GM19372 (cell line): ENCODE measurements around the gene MAG.

Experiments used
- ATAC-seq: cut with Tn5 transposase; IDR thresholded peaks from one replicate; pipeline ENCODE4 v1.9.1; 2021; ENCODE audit warnings: mild to moderate bottlenecking, low read depth, moderate library complexity; ENCODE audit not compliant: unreplicated experiment

The MAG gene

DNA sequence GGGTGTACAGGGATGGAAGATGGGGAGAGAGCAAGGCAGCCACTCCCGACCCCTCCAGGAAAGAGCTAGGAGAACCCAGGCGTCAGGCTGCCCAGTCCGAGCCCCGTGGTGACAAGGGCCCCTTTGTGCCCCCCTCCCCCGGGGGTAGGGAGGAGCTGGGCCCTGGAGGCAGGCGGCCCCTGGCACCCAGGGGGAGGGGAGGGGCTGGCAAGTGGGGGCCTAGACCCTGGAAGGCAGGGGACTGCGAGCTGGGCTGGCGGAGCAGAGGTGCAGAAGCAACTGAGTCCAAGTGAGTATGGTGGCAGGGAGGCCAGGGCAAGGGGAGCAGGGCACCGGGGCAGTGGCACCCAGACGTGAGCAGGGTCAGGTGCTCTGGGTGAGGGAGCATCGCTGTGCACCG, at the start of gene MAG:
MAG (plus strand) TSS at position 246 of the 400 bp plus-strand sequence. CDS start 3,248 bp downstream, outside the sequence.
- no peak for ATAC-seq

GRCh38 chr19:35246466-35247092, 45.4 kb upstream of the MAG start:
- ATAC-seq, result no peak

DNA sequence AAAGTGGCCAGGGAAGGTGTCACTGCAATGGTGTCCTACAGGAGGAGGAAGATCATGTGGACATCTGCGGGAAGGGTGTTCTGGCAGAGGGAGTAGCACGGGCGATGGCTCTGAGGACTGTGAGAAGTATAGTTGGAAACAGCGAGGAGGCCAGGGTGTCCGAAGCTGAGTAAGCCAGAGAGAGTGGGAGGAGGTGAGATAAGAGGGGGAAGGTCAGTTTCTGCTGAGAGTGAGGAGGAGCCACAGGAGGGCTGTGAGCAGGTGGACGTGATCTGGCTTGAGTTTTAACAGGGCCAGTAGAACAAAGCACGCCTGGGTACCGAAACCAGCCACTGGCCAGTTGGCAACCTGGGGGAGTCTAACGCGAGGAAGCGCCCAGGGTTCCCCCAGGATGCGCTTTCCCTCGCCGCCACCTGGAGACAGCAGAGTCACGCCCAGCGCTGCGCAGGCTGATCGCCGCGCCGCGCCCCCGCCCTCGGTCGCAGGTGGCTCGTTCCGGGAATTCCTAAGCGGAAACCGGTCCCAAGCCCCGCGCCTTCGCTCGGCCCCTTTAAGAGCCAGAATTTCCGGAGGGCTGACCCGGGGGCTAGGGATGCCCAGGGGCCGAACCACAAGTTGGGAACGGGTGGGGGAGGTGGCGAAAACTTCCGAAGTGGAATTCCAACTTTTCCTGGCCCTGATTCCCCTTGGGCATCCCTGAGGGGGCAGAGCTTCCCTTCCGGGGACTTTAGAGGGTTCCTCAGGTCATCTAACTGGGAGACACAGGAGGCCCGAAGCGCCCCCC, 44.2 kb upstream of the MAG start:
- ATAC-seq, result peak; percentile 48

DNA sequence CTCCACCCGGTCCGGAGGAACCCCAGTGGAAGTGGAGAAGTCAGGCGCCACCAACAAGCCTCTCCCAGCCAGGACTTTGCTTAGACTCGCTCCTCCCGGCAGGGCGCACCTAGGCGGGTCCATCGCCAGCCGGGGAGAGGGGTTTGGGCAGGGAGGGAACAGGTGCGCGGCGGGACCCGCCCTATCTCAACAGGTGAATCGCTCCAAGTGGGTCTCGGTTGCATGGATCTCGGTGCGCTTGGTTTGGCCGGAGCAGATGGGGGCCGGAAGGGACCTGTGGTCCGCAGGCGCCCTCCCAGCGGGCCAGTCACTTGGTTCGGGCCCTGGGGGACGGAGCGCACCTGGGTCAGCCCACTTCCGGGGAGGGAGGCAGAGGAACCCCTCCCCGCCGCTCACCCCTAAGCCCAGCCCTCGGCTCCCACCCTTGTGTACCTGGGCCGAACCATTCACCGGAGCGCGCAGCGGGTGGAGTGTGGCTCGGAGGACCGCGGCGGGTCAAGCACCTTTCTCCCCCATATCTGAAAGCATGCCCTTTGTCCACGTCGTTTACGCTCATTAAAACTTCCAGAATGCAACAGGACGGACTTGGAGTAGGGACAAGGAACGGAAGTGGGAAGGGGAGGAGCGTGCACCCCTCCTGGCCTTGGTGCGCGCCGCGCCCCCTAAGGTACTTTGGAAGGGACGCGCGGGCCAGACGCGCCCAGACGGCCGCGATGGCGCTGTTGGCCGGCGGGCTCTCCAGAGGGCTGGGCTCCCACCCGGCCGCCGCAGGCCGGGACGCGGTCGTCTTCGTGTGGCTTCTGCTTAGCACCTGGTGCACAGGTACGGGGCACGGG, 43.4 kb upstream of the MAG start, which contains the start of gene LSR:
LSR (plus strand) TSS at position 693 of the 836 bp plus-strand sequence; CDS start at position 714, 21 bp downstream.
- ATAC-seq, result peak; percentile 71

- ATAC-seq, result no peak
Observed at GRCh38 chr19:35249146-35249847, 42.7 kb upstream of the MAG start.

GRCh38 chr19:35249848-35250711, 41.9 kb upstream of the MAG start:
- ATAC-seq, result no peak

DNA sequence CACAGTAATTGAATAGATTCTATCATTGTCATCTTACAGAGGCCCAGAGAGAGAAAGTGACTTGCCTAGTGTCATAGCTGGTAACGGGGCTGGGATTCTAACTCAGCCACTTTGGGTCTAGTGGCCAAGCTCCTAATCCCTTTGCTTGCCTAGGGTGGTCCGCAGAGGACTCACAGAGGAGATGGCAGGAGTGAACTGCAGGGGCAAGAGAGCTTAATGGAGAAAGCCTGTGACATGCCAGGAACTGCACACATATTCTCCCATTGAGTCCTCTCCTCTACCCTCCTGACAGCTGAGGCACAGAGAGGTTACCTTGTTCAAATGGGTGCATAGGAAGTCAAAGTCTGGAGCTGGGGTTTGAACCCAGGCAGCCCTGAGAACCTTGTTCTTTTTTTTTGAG, 40.5 kb upstream of the MAG start:
- no peak for ATAC-seq

- no peak for ATAC-seq
Observed at GRCh38 chr19:35253316-35254286, 38.4 kb upstream of the MAG start.

DNA sequence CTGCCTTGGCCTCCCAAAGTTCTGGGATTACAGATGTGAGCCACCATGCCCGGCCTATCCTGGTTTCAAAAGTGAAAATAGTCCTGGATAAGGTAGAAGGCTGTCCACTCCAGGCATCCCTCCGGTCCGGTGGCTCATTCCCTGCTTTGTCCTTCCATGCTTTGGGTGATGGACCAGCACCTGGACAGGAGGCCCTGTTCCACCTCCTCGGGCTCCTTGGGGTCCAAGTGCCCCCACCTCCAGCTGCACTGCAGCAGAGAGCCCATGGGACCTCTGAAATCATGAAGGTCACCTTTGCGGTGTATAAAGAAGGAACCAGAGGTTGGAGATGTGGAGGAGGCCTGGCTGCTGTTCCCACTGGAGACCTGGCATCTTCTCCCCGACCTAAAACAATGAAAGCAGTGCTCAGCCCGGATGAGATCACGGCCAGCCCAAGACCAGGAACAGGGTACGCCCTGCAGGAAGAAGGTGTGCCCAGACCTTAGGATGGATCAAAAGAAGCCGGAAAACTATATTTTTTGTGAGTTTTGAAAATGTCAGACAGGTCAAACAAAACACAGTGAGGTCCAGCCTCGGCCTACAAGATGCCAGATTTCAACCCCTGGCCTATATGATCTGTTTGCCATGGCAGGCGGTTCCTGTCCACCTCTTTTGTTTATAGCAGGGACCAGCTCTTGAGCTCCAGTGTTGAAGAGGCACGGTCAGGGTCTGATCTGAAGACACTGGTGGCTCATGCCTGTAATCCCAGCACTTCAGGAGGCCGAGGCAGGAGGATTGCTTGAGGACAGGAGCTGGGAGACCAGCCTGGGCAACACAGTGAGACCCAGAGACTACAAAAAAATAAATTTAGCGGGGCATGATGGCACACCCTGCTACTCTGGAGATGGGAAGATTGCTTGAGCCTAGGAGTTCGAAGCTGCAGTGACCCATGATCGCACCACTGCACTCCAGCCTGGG, 37.3 kb upstream of the MAG start:
- ATAC-seq, result no peak

DNA sequence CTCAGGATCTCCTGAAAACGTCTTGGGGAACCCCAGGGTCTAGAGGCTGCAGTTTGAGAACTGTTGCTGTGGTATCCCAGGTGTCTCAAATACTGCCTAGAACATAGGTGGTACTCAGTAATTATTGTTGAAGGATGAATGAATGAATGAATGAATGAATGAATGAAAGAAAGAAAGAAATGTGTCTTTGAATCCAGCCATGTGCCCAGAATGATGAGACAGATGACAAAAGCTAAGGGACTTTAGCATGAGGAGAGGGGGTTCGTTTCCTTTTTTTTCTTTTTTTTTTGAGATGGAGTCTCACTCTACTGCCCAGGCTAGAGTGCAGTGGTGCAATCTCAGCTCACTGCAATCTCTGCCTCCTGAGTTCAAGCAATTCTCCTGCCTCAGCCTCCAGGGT, 35.4 kb upstream of the MAG start:
- ATAC-seq, result no peak

GRCh38 chr19:35257113-35257461, 34.9 kb upstream of the MAG start:
- ATAC-seq, result no peak

GRCh38 chr19:35260694-35261304, 31.2 kb upstream of the MAG start:
- no peak for ATAC-seq

DNA sequence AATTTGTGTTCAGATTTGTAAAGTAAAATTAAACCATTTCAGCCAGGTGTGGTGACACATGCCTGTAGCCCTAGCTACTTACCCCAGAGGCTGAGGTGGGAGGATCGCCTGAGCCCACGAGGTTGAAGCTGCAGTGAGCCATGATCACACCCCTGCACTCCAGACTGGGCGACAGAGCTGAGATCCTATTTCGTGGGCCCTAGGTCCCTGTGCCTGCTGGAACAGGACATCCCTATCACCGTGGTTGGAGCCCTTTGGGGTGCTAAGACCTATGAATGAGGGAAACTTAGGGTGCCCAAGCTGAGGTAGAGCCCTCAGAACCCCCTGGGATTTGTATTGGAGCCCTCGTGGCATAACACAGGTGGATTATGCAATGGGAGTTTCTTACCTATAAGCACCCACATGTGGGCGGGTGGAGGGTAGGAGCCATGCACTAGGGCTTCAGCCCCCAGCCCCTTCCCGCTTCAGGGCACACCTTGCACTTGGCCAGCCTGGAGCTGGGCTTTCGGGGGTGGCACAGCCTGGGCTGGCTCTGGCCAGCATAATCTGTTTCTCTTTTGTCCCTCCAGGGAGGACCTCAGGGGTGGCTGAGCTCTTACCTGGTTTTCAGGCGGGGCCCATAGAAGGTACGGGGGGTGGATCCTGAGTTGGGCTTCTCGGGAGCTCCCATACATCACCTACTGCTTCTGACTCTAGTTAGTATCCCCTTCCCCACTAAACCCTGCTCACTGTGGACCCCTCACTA, 30.4 kb upstream of the MAG start:
- no peak for ATAC-seq

DNA sequence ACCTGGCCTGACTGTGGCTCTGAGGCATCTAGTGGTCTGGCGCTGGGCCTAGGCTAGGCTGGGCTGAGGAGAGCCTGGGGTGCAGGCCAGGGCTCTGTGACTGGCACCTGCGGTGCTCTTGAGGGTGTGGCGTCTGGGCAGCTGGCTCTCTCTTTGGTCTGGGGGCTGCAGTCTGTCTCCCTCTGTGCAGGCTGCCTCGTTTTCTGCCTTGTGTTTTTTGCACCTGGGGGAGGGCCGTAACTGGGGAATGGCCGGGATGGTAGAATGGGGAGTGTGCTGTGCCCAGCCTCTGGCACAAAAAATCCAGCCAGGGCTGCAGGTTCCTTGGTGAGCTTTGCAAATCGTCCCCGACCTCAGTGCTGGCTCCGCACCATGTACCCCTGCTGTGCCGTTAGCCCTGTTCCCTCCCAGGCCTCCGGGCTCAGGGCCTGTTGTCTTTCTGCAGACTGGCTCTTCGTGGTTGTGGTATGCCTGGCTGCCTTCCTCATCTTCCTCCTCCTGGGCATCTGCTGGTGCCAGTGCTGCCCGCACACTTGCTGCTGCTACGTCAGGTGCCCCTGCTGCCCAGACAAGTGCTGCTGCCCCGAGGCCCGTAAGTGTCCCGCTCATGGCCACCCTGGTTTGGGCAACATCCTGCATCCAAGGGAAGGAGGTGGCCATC, 29.7 kb upstream of the MAG start:
- no peak for ATAC-seq

DNA sequence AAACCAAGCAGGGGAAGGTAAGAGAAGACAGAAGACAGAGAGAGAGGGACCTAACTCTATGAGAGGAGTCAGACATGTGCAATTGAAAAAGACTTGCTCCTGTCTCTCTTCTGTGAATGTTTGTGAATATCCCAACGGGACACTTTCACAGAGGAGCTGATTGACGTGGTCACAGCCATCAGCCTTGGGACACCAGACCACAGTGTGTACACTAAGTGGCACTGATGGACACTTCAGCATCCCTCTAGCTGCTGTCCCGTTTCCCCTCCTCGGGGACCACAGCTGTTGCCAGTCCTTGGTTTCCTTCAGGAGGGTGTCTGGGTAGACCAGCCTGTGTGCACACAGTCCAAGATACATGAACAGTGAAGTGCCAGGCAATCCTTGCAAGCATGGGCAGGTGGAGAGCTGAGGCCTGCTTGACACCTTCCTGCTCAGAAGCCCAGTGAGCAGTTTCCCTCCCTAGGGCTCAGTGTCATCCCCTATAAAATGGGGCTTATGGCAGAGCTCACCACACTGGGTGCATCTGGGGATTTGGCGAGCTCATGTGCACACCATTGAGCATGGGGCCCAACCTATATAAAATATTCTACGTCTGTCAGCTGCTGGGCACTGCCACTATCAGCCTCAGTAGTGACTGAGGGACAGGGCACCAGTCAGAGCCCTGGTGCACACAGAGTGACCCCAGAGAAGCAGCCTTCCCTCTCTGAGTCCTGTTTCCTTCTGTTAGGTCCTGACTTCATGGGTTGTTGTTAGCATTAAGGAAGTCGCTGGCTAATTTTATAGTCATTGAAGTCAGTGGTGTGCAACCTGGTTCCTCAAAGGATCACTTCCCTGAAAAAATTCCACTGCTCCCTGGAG, 27.5 kb upstream of the MAG start:
- ATAC-seq, result no peak
